Measurements from ENCODE around the gene KRTAP2-4.
"Not testable (repeated sequence)": the region's sequence is repeated elsewhere in the genome, so short reads cannot be mapped to it uniquely, and the experiment has no call there.

Gene KRTAP2-4

GRCh38 chr17:41065829-41066624, at the start of gene KRTAP2-4:
Gene KRTAP2-4, minus strand, starts transcription at chr17:41065879. Its CDS starts 34 bp downstream, at chr17:41065845.
- no peak for DNase-seq

GRCh38 chr17:41111151-41111885, 45.6 kb upstream of the KRTAP2-4 start:
- DNase-seq, result no peak

GRCh38 chr17:41108728-41109386, 43.2 kb upstream of the KRTAP2-4 start:
- not testable (repeated sequence) for DNase-seq

GRCh38 chr17:41107941-41108450, 42.3 kb upstream of the KRTAP2-4 start:
- DNase-seq, result no peak

GRCh38 chr17:41105347-41105746, 39.7 kb upstream of the KRTAP2-4 start, which contains the start of gene KRTAP4-9:
Gene KRTAP4-9, plus strand, starts transcription at chr17:41105389. Its CDS starts 0 bp downstream, at chr17:41105389.
- not testable (repeated sequence) for DNase-seq

- DNase-seq, result not testable (repeated sequence)
Observed at GRCh38 chr17:41104386-41105038, 38.8 kb upstream of the KRTAP2-4 start.

- no peak for DNase-seq
Observed at GRCh38 chr17:41103896-41104295, 38.2 kb upstream of the KRTAP2-4 start.

GRCh38 chr17:41101586-41102259, 36.0 kb upstream of the KRTAP2-4 start, which contains the start of gene KRTAP4-16:
Gene KRTAP4-16, minus strand, starts transcription at chr17:41102209. Its CDS starts 0 bp downstream, at chr17:41102209.
- no peak for DNase-seq

- not testable (repeated sequence) for DNase-seq
Observed at GRCh38 chr17:41099682-41100480, 34.2 kb upstream of the KRTAP2-4 start.

GRCh38 chr17:41098481-41098880, 32.8 kb upstream of the KRTAP2-4 start:
- no peak for DNase-seq

- DNase-seq, result no peak
Observed at GRCh38 chr17:41098042-41098441, 32.4 kb upstream of the KRTAP2-4 start, which contains the start of gene KRTAP4-8. Gene KRTAP4-8, minus strand, starts transcription at chr17:41098142. Its CDS starts 58 bp downstream, at chr17:41098084.

GRCh38 chr17:41096055-41096454, 30.4 kb upstream of the KRTAP2-4 start:
- no peak for DNase-seq

- DNase-seq, result not testable (repeated sequence)
Observed at GRCh38 chr17:41088760-41089352, 23.2 kb upstream of the KRTAP2-4 start.

GRCh38 chr17:41084100-41084856, 18.6 kb upstream of the KRTAP2-4 start, which contains the start of gene KRTAP4-7:
Gene KRTAP4-7, plus strand, starts transcription at chr17:41084150. Its CDS starts 57 bp downstream, at chr17:41084207.
- DNase-seq, result not testable (repeated sequence)

- DNase-seq, result not testable (repeated sequence)
Observed at GRCh38 chr17:41083427-41083826, 17.7 kb upstream of the KRTAP2-4 start.

- DNase-seq, result no peak
Observed at GRCh38 chr17:41082626-41083025, 16.9 kb upstream of the KRTAP2-4 start.

GRCh38 chr17:41076788-41077187, 11.1 kb upstream of the KRTAP2-4 start:
- no peak for DNase-seq

- DNase-seq, result no peak
Observed at GRCh38 chr17:41073676-41074075, 8.0 kb upstream of the KRTAP2-4 start.

- no peak for DNase-seq
Observed at GRCh38 chr17:41071606-41072360, 6.1 kb upstream of the KRTAP2-4 start.
